Stimulated activated naive CD8-positive, alpha-beta T cell treated with anti-CD3 and anti-CD28 coated beads, Interleukin-15, amount 100 ng/mL, for 72 hours (primary cell): ENCODE results near the gene HSPB6.

Experiments used
- ATAC-seq: fragments of 150-1000 bp; cut with Tn5 transposase; 2 replicates; pipeline ENCODE4 v1.10.0; 2021; ENCODE audit warnings: mild to moderate bottlenecking, moderate library complexity
- DNase-seq, 2 donors: peaks; one replicate each; pipeline ENCODE4 v3.0.0; 2021 to 2022
- H3K27ac Mint-ChIP-seq, 2 donors: one replicate each; pipeline ENCODE4 v1.8.0; 2022; ENCODE audit warnings: mild to moderate bottlenecking in 2 of 2, mixed read lengths in 2 of 2, moderate library complexity in 2 of 2
- H3K27me3 Mint-ChIP-seq: one replicate; pipeline ENCODE4 v1.8.0; 2022; ENCODE audit warnings: mixed read lengths
- H3K4me1 Mint-ChIP-seq: one replicate; pipeline ENCODE4 v1.8.0; 2022; ENCODE audit warnings: mild to moderate bottlenecking, mixed read lengths
- H3K4me3 Mint-ChIP-seq, 2 donors: one replicate each; pipeline ENCODE4 v1.8.0; 2022; ENCODE audit warnings: mild to moderate bottlenecking in 2 of 2, mixed read lengths in 2 of 2, moderate library complexity in 1 of 2
- H3K9me3 Mint-ChIP-seq, 2 donors: one replicate each; pipeline ENCODE4 v1.8.0; 2022; ENCODE audit warnings: mixed read lengths in 2 of 2

Gene HSPB6

DNA sequence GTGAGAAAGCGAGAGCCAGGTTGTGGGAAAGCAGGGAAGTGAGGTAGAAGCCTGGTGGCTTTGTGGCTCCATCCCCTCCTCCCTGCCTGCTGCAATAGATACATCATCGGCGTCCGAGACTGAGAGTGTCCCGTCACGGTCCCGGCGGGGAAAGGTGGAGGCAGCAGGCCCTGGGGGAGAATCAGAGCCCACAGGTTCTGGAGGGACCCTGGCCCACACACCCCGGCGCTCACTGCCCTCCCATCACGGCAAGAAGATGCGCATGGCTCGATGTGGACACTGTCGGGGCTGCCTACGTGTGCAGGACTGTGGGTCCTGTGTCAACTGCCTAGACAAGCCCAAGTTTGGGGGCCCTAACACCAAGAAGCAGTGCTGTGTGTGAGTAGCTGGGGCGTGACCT is 33.9 kb downstream of the HSPB6 start:
- Mint-ChIP-seq H3K9me3 (no peaks in the 10 kb centered on the region), H3K4me1 (peaks cover 53% of the 10 kb centered on the region), H3K4me3 (no peak overlapping the region), H3K27me3 (no peaks in the 10 kb centered on the region), H3K27ac (peak overlapping the region in 1 of 2 donors; percentile 96)
- ATAC-seq (no peak), DNase-seq (no peak)

DNA sequence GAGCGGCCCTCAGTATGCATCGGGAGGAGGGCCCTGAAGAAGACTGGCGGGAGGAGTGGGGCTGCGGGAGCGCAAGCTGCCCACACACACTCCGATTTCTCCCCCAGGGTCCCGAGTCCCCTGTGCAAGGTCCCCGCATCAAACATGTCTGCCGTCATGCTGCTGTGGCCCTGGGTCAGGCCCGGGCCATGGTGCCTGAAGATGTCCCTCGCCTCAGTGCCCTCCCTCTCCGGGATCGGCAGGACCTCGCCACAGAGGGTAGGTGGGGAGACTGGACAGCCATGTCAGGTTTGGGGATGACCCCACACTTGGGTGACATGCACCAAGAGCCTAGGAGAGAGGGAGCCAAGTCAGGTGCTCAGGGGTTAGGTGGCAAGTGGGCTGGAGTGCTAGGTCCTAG is 34.4 kb downstream of the HSPB6 start:
- Mint-ChIP-seq H3K27me3 (no peaks in the 10 kb centered on the region), H3K4me1 (peaks cover 53% of the 10 kb centered on the region), H3K4me3 (peak overlapping the region in 1 of 2 donors; percentile 13), H3K27ac (peak overlapping the region in 1 of 2 donors; percentile 96), H3K9me3 (no peaks in the 10 kb centered on the region)
- no peak for DNase-seq
- no peak for ATAC-seq

DNA sequence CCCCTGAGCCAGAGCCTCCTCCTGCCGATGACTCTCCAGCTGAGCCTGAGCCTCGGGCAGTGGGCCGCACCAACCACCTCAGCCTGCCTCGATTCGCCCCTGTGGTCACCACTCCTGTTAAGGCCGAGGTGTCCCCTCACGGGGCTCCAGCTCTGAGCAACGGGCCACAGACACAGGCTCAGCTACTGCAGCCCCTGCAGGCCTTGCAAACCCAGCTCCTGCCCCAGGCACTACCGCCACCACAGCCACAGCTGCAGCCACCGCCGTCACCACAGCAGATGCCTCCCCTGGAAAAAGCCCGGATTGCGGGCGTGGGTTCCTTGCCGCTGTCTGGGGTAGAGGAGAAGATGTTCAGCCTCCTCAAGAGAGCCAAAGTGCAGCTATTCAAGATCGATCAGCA is 35.5 kb downstream of the HSPB6 start:
- Mint-ChIP-seq H3K4me1 (peaks cover 53% of the 10 kb centered on the region), H3K4me3 (peak overlapping the region in 1 of 2 donors; percentile 56), H3K27me3 (no peaks in the 10 kb centered on the region), H3K9me3 (no peaks in the 10 kb centered on the region), H3K27ac (peak overlapping the region; percentile 13 to 96)
- no peak for ATAC-seq
- DNase-seq: no peak

DNA sequence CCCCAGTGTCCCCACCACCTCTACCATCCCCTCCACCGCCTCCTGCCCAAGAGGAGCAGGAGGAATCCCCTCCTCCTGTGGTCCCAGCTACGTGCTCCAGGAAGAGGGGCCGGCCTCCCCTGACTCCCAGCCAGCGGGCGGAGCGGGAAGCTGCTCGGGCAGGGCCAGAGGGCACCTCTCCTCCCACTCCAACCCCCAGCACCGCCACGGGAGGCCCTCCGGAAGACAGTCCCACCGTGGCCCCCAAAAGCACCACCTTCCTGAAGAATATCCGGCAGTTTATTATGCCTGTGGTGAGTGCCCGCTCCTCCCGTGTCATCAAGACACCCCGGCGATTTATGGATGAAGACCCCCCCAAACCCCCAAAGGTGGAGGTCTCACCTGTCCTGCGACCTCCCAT is 36.2 kb downstream of the HSPB6 start:
- H3K4me1 Mint-ChIP-seq: peaks cover 52% of the 10 kb centered on the region
- peak overlapping the region in 1 of 2 donors; percentile 96 for H3K27ac Mint-ChIP-seq
- no peaks in the 10 kb centered on the region for H3K27me3 Mint-ChIP-seq
- H3K4me3 Mint-ChIP-seq: peak overlapping the region; percentile 45 to 48
- DNase-seq: no peak
- H3K9me3 Mint-ChIP-seq: no peaks in the 10 kb centered on the region
- ATAC-seq: no peak

DNA sequence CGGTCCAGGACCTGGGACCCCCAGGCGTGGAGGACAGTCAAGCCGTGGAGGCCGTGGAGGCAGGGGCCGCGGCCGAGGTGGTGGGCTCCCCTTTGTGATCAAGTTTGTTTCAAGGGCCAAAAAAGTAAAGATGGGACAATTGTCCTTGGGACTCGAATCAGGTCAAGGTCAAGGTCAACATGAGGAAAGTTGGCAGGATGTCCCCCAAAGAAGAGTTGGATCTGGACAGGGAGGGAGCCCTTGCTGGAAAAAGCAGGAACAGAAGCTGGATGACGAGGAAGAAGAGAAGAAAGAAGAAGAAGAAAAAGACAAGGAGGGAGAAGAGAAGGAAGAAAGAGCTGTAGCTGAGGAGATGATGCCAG is 36.7 kb downstream of the HSPB6 start:
- Mint-ChIP-seq H3K9me3 (no peaks in the 10 kb centered on the region), H3K27me3 (no peaks in the 10 kb centered on the region), H3K4me3 (peak overlapping the region; percentile 11 to 64), H3K27ac (peak overlapping the region; percentile 38 to 57), H3K4me1 (peaks cover 53% of the 10 kb centered on the region)
- no peak for DNase-seq
- ATAC-seq: no peak

DNA sequence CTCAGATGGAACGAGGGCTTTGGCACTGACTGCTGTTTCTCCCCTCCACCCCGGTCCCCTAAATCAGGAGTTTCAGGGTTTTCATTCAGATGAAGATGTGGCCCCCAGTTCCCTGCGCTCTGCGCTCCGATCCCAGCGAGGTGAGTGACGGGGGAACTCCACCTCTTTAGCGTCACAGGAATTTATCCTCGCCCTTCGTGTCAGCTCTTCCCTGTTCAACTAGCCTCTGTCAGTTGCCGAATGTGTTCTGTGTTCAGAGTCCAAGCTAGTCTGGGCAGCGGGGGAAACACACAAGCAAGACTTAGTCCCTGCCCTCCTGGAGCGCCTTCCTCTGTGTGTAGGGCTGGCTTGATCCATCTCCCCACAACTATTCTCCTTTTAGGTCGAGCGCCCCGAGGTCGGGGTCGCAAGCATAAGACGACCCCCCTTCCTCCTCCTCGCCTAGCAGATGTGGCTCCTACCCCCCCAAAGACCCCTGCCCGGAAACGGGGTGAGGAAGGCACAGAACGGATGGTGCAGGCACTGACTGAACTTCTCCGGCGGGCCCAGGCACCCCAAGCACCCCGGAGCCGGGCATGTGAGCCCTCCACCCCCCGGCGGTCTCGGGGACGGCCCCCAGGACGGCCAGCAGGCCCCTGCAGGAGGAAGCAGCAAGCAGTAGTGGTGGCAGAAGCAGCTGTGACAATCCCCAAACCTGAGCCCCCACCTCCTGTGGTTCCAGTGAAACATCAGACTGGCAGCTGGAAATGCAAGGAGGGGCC is 37.2 kb downstream of the HSPB6 start:
- Mint-ChIP-seq H3K27ac (peak overlapping the region; percentile 93 to 95), H3K4me1 (peaks cover 58% of the 10 kb centered on the region), H3K9me3 (no peaks in the 10 kb centered on the region), H3K27me3 (no peaks in the 10 kb centered on the region), H3K4me3 (peak overlapping the region; percentile 91 to 94)
- ATAC-seq: no peak
- no peak for DNase-seq

DNA sequence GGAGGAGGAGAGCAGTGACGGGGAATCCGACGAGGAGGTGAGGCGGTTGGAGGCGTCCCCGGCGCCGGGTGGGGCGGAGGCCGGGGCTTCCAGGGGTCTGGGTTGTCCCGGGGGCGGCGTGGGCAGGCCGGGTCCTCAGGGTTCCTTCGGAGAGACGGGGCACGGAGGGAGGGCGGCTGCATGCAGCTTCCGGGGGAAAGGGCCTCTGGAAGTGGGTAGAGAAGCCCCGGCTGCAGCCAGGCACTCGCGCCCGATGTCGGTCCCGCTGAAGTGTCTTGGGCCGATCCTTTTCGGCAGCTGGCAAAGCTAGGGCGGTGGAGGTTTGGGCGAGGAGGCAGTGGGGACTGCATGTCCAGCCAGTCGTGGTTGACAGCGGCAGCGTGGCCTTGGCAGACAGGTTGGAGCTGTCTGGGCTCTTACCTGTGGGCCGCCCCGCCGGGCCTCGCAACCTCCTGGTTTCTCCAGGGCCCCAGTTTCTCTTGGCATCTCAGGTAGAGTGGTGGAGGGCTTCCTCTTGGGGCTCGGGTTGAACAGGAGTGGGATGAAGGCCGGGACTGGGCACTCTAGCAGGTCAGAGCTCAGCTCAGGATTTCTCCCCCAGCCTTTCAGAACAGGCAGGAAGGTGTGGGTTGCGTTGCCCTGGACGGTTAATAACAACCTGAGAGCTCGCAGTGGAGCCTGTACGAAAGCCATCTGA is 38.3 kb downstream of the HSPB6 start:
- no peaks in the 10 kb centered on the region for H3K27me3 Mint-ChIP-seq
- H3K4me1 Mint-ChIP-seq: peaks cover 64% of the 10 kb centered on the region
- peak; percentile 72 to 77 for DNase-seq
- peak overlapping the region; percentile 93 to 95 for H3K27ac Mint-ChIP-seq
- peak; percentile 19 for ATAC-seq
- H3K4me3 Mint-ChIP-seq: peak overlapping the region; percentile 91 to 94
- no peaks in the 10 kb centered on the region for H3K9me3 Mint-ChIP-seq

DNA sequence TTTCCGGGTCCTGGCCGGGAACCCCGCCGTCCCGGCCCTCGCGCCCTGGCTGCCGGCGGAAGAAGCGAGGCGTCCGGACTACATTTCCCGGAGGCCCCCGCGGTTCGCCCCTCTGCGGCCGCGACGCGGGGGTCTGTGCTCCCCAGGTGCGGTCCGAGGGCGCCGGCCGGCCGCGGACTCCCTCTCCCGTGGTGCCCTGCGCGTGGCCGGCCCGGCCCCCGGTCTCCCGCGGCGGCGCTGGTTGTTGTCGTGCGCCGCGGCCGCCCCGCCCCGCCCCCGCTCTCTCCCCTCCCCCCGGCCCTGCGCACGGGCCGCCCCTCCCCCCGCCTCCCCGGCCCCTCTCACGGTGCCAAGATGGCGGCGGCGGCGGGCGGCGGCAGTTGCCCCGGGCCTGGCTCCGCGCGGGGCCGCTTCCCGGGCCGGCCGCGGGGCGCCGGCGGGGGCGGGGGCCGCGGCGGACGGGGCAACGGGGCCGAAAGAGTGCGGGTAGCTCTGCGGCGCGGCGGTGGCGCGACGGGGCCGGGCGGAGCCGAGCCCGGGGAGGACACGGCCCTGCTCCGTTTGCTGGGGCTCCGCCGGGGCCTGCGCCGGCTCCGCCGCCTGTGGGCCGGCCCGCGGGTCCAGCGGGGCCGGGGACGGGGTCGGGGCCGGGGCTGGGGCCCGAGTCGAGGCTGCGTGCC is 39.0 kb downstream of the HSPB6 start, which contains the start of gene KMT2B:
KMT2B (plus strand) TSS at position 339 of the 680 bp plus-strand sequence; CDS start at position 355, 16 bp downstream.
- peak; percentile 55 for ATAC-seq
- Mint-ChIP-seq H3K4me3 (peak within 1 kb of the TSS; percentile 93 to 94), H3K9me3 (no peaks in the 10 kb centered on the region), H3K27me3 (no peaks in the 10 kb centered on the region), H3K4me1 (peaks cover 59% of the 10 kb centered on the region), H3K27ac (peak within 1 kb of the TSS; percentile 95)
- no peak for DNase-seq

DNA sequence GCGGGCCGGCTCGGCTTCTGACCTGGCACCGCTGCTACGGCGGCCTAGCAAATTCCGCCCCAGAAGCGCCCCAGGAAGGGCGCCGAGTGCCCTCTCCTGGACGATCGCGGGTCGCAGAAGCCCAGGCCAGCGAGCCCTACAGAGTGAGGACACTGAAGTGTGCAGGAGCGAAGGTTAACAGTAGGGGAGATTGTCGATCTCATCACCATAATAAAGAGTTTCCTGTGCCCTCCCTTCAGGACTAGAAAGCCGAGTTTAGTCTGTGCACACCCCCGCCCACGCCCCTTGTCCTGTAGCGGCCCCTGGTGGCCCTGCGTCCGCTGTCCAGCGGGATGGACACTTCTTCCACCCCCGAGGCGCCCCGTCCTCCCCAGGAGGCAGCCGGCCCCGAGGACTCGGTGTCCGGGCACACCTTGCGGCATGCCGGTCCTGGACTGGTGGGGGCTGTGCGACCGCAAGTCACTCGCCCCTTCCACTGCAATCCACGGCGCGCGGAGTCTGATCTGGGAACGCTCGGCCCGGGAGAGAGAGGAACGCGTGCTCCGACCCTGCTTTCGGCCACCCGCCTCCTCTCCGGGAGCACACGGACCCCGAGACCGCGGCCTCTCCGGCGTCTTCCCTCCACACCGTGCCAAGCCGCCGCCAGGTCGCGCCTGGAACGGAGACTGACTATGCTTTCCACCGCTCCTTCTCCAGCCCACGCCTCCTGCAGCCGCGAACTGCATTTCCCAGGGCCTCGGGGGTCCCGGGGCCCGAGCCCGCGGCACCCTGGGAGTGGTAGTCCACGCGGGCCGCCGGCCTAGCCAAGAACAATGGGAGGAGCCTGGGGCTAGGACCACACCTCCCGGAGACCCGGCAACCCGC is 39.8 kb downstream of the HSPB6 start:
- no peaks in the 10 kb centered on the region for H3K9me3 Mint-ChIP-seq

DNA sequence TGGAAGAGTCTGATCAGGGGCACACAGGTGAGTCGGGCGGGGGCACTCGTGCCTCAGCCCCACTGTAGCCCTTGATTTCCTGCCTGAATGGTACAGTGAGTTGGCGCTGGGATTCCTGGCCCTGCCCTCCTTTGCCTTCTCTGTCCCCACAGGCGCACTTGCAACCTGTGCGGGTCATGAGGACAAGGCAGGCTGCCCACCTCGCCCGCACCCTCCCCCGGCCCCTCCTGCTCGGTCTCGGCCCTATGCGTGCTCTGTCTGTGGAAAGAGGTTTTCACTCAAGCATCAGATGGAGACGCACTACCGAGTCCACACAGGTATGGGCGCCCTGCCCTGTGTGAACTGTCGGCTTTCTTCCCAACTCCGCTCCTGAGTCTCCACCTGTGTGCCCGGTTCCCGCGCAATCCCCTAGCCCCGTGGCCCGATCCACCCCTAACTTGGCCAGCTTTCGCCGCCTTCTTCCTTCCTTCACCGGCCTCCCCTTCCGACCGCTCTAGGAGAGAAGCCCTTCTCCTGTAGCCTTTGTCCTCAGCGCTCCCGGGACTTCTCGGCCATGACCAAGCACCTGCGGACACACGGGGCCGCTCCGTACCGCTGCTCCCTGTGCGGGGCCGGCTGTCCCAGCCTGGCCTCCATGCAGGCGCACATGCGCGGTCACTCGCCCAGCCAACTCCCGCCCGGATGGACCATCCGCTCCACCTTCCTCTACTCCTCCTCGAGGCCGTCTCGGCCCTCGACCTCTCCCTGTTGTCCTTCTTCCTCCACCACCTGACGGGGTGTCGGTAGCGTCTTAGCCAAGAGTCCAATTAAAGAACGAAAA is 40.6 kb downstream of the HSPB6 start:
- Mint-ChIP-seq H3K4me1 (peaks cover 59% of the 10 kb centered on the region), H3K4me3 (peak overlapping the region; percentile 88 to 93), H3K27ac (peak overlapping the region; percentile 94 to 95), H3K27me3 (no peaks in the 10 kb centered on the region), H3K9me3 (no peaks in the 10 kb centered on the region)
- DNase-seq (peak; percentile 25 to 53), ATAC-seq (no peak)

More for the DNA sequence above, 39.8 kb downstream of the HSPB6 start:
- no peaks in the 10 kb centered on the region for H3K27me3 Mint-ChIP-seq
- H3K4me1 Mint-ChIP-seq: peaks cover 59% of the 10 kb centered on the region
- peak overlapping the region; percentile 94 to 95 for H3K27ac Mint-ChIP-seq
- peak; percentile 98 for DNase-seq
- peak overlapping the region; percentile 88 to 93 for H3K4me3 Mint-ChIP-seq
- peak; percentile 68 for ATAC-seq

DNA sequence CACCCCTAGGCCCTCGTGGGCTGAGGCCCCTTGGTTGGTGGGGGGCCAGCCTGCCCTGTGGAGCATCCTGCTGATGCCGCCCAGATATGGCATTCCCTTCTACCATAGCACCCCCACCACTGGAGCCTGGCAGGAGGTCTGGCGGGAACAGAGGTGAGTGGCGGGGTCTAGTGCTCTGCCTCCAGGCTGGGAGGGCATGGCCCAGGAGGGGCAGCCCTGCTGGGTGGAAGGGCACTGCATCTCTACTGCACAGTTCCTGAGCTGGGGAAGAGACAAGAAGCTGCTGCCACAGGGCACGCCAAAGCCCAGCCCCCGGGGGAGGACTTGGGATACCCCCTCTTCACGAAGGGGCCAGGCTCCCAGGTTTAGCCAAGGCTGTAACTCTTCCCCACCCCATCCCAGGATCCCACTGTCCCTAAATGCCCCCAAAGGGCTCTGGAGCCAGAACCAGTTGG is 41.4 kb downstream of the HSPB6 start:
- Mint-ChIP-seq H3K27ac (peak overlapping the region; percentile 94 to 95), H3K4me3 (peak overlapping the region; percentile 88 to 93), H3K4me1 (peaks cover 59% of the 10 kb centered on the region), H3K27me3 (no peaks in the 10 kb centered on the region), H3K9me3 (no peaks in the 10 kb centered on the region)
- DNase-seq (peak in 1 of 2 donors; percentile 36), ATAC-seq (no peak)

DNA sequence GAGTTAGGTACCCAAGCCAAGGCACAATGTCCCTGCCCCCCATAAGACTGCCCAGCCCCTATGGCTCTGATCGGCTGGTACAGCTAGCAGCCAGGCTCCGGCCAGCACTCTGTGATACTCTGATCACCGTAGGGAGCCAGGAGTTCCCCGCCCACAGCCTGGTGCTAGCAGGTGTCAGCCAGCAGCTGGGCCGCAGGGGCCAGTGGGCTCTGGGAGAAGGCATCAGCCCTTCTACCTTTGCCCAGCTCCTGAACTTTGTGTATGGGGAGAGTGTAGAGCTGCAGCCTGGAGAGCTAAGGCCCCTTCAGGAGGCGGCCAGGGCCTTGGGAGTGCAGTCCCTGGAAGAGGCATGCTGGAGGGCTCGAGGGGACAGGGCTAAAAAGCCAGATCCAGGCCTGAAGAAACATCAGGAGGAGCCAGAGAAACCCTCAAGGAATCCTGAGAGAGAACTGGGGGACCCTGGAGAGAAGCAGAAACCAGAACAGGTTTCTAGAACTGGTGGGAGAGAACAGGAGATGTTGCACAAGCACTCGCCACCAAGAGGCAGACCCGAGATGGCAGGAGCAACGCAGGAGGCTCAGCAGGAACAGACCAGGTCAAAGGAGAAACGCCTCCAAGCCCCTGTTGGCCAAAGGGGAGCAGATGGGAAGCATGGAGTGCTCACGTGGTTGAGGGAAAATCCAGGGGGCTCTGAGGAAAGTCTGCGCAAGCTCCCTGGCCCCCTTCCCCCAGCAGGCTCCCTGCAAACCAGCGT is 42.1 kb downstream of the HSPB6 start:
- Mint-ChIP-seq H3K27ac (peak overlapping the region; percentile 98 to 99), H3K4me3 (peak overlapping the region; percentile 88 to 93), H3K27me3 (no peaks in the 10 kb centered on the region), H3K4me1 (peaks cover 60% of the 10 kb centered on the region), H3K9me3 (no peaks in the 10 kb centered on the region)
- ATAC-seq (no peak), DNase-seq (peak in 1 of 2 donors; percentile 57)

DNA sequence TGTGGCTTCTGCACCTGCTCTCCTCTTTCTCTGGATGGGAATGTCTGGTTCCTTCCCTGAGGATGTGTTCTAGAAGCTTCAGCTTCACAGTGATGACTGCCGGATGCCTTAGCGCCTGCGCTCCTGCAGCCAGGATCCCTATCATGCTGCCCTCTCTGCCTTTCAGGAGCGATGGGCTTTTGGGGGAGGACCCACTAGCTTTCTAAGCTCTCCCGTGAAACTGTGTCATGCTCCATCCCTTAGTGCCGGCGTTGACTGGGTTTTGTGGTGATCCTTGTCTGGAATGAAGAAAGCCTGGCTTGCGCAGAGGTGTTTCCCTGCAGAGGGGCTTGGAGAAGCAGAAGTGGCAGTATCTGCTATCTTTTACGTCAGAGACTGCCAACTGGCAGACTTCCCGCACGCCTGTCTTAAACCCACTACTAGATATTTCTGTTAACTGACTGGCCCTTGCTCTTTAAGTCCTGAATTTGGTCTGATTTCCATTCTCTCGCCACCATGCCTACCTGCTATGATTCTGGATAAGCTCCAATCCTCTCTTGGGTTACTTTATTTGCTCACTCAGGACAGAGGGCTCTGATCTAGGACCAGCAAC is 42.8 kb downstream of the HSPB6 start:
- no peaks in the 10 kb centered on the region for H3K9me3 Mint-ChIP-seq
- peaks cover 60% of the 10 kb centered on the region for H3K4me1 Mint-ChIP-seq
- peak overlapping the region; percentile 88 to 93 for H3K4me3 Mint-ChIP-seq
- DNase-seq (no peak), ATAC-seq (no peak)
- no peaks in the 10 kb centered on the region for H3K27me3 Mint-ChIP-seq
- H3K27ac Mint-ChIP-seq: peak overlapping the region; percentile 98 to 99
